Activated CD4-positive, alpha-beta T cell treated with anti-CD3 and anti-CD28 coated beads for 36 hours (primary cell): ENCODE data around the gene CCDC70. TPM values are rescaled to one million over a fixed set of nuclear protein-coding genes. Genes with fewer than 3 reads are reported as not detected.
"Not testable (repeated sequence)": the region's sequence is repeated elsewhere in the genome, so short reads cannot be mapped to it uniquely, and the experiment has no call there.

Experiments used
- ATAC-seq: fragments of 200-7000 bp; cut with Tn5 transposase; one replicate; pipeline ENCODE4 v1.10.0; 2021; ENCODE audit warnings: mild to moderate bottlenecking, moderate library complexity
- CTCF ChIA-PET: fragments of 350-600 bp; sonication (Branson Sonifier 250); formaldehyde crosslinking; loops from one replicate; lab custom pipeline; 2021; ENCODE audit warnings: antibody characterized with exemption; lab: Charles Lee
- POLR2A ChIA-PET: fragments of 350-600 bp; sonication (Branson Sonifier 250); formaldehyde crosslinking; loops from one replicate; lab custom pipeline; 2021; ENCODE audit warnings: antibody characterized with exemption, inconsistent platforms; lab: Charles Lee
- DNase-seq: peaks from one replicate; pipeline ENCODE4 v3.0.0-alpha.2; 2020
- H3K27ac Mint-ChIP-seq: one replicate; pipeline ENCODE4 v1.8.0; 2021; ENCODE audit warnings: mixed read lengths
- H3K27me3 Mint-ChIP-seq: one replicate; pipeline ENCODE4 v1.8.0; 2021; ENCODE audit warnings: mixed read lengths
- H3K36me3 Mint-ChIP-seq: one replicate; pipeline ENCODE4 v1.8.0; 2021; ENCODE audit warnings: low read depth, mixed read lengths
- H3K4me1 Mint-ChIP-seq: one replicate; pipeline ENCODE4 v1.8.0; 2021; ENCODE audit warnings: mixed read lengths
- H3K4me3 Mint-ChIP-seq: one replicate; pipeline ENCODE4 v1.8.0; 2021; ENCODE audit warnings: mild to moderate bottlenecking, moderate library complexity, mixed read lengths
- H3K9me3 Mint-ChIP-seq: one replicate; pipeline ENCODE4 v1.8.0; 2021; ENCODE audit warnings: low read depth, mixed read lengths
- intact Hi-C, 2 experiments: fragments of 100-400 bp; cut with DNase I in 1 of 2; cut with micrococcal nuclease in 1 of 2; formaldehyde crosslinking; loops; one replicate each; pipeline versions ENCODE4 v1.14.2 to v1.15.1; 2022 to 2024; cut with DNase I, micrococcal nuclease
- total RNA-seq, 2 experiments: library from RNA; stranded (reverse); gene quantifications; one replicate each; pipeline ENCODE4 v1.2.3, GENCODE V29; 2021

Gene CCDC70
- total RNA-seq, 2 experiments from 2014 or later = not detected

GRCh38 chr13:51905787-51906186, 44.0 kb downstream of the CCDC70 start:
- Mint-ChIP-seq H3K27ac (no peak overlapping the region), H3K4me3 (no peak overlapping the region), H3K27me3 (peaks cover 5% of the 10 kb centered on the region), H3K4me1 (peaks cover 28% of the 10 kb centered on the region), H3K9me3 (no peaks in the 10 kb centered on the region), H3K36me3 (no peaks in the 10 kb centered on the region)
- DNase-seq (no peak), ATAC-seq (no peak)
- POLR2A ChIA-PET = no interaction called here
- intact Hi-C loops = loop anchor here in 1 of 2 experiments (5.0 kb wide), 1 partner anchor 88 kb away; no protein-coding TSS in a partner anchor
- CTCF ChIA-PET = interaction anchor here (1.1 kb wide), 1 partner anchor 16 kb away, joined by 3 read pairs; no protein-coding TSS in a partner anchor

DNA sequence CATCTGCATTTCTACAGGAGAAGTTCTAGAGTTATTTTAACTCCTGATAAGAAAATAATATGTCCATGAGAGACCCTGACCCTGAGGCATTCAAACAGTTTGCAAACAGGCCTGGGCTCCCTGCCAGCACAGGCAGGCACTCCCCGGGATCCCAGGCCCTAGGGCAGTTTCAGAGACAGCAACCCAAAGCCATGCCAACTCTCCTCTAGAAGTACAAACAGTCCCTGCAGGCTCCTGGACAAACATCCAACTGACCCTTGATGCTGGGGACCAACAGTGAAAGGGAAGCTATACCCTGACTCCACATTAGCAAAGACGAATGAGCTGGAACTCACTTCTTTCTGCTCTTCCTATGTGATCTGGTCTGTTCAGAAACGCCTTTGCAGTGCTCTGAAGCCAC, 44.8 kb downstream of the CCDC70 start:
- DNase-seq = no peak
- ChIA-PET CTCF (interaction anchor here (0.6 to 1.6 kb wide), 2 partner anchors 11 to 540 kb away, joined by 3 to 6 read pairs; no protein-coding TSS in a partner anchor), POLR2A (no interaction called here)
- no peak for ATAC-seq
- intact Hi-C loops = loop anchor here in 1 of 2 experiments (5.0 kb wide), 1 partner anchor 89 kb away; no protein-coding TSS in a partner anchor
- Mint-ChIP-seq H3K4me1 (peaks cover 28% of the 10 kb centered on the region), H3K27me3 (peaks cover 4% of the 10 kb centered on the region), H3K27ac (no peak overlapping the region), H3K4me3 (no peak overlapping the region), H3K36me3 (no peaks in the 10 kb centered on the region), H3K9me3 (no peaks in the 10 kb centered on the region)

- Mint-ChIP-seq H3K9me3 (no peaks in the 10 kb centered on the region), H3K27ac (no peak overlapping the region), H3K4me1 (peaks cover 28% of the 10 kb centered on the region), H3K27me3 (peaks cover 4% of the 10 kb centered on the region), H3K4me3 (no peak overlapping the region), H3K36me3 (no peaks in the 10 kb centered on the region)
- intact Hi-C loops = loop anchor here in 1 of 2 experiments (5.0 kb wide), 1 partner anchor 90 kb away; no protein-coding TSS in a partner anchor
- DNase-seq (no peak), ATAC-seq (no peak)
- ChIA-PET POLR2A (no interaction called here), CTCF (interaction anchor here (0.6 to 1.6 kb wide), 2 partner anchors 11 to 540 kb away, joined by 3 to 6 read pairs; no protein-coding TSS in a partner anchor)
Observed at GRCh38 chr13:51907040-51907732, 45.4 kb downstream of the CCDC70 start.

- POLR2A ChIA-PET = interaction anchor here (0.7 kb wide), 1 partner anchor 445 kb away, joined by 3 read pairs; no protein-coding TSS in a partner anchor
- not testable (repeated sequence) for H3K27me3 Mint-ChIP-seq, H3K9me3 Mint-ChIP-seq, H3K36me3 Mint-ChIP-seq, DNase-seq, ATAC-seq
- Mint-ChIP-seq H3K4me1 (peaks cover 23% of the 10 kb centered on the region), H3K27ac (peak overlapping the region; percentile 11), H3K4me3 (peak overlapping the region; percentile 17)
- intact Hi-C loops = loop anchor here in 1 of 2 experiments (5.0 kb wide), 1 partner anchor 92 kb away; no protein-coding TSS in a partner anchor
- CTCF ChIA-PET = interaction anchor here (0.7 to 1.2 kb wide), 5 partner anchors 14 to 784 kb away, joined by 3 to 5 read pairs (median 3); partner anchors contain the start of gene TMEM272
Observed at GRCh38 chr13:51909265-51909664, 47.5 kb downstream of the CCDC70 start.

- Mint-ChIP-seq H3K27ac (no peak overlapping the region), H3K36me3 (no peaks in the 10 kb centered on the region), H3K4me1 (peaks cover 23% of the 10 kb centered on the region), H3K9me3 (no peaks in the 10 kb centered on the region), H3K4me3 (no peak overlapping the region), H3K27me3 (no peaks in the 10 kb centered on the region)
- ATAC-seq (no peak), DNase-seq (no peak)
- intact Hi-C loops = no loop called here
- ChIA-PET CTCF (interaction anchor here (0.9 kb wide), 1 partner anchor 18 kb away, joined by 3 read pairs; no protein-coding TSS in a partner anchor), POLR2A (interaction anchor here (0.7 kb wide), 1 partner anchor 9 kb away, joined by 3 read pairs; no protein-coding TSS in a partner anchor)
Observed at GRCh38 chr13:51910508-51910907, 48.7 kb downstream of the CCDC70 start.

GRCh38 chr13:51912091-51912490, 50.3 kb downstream of the CCDC70 start:
- ATAC-seq (no peak), DNase-seq (no peak)
- no peak overlapping the region for H3K27ac Mint-ChIP-seq
- peaks cover 23% of the 10 kb centered on the region for H3K4me1 Mint-ChIP-seq
- ChIA-PET CTCF (interaction anchor here (0.5 kb wide), 1 partner anchor 80 kb away, joined by 3 read pairs; no protein-coding TSS in a partner anchor), POLR2A (no interaction called here)
- H3K9me3 Mint-ChIP-seq = no peaks in the 10 kb centered on the region
- no peaks in the 10 kb centered on the region for H3K27me3 Mint-ChIP-seq
- no peaks in the 10 kb centered on the region for H3K36me3 Mint-ChIP-seq
- H3K4me3 Mint-ChIP-seq = no peak overlapping the region
- intact Hi-C loops = no loop called here

DNA sequence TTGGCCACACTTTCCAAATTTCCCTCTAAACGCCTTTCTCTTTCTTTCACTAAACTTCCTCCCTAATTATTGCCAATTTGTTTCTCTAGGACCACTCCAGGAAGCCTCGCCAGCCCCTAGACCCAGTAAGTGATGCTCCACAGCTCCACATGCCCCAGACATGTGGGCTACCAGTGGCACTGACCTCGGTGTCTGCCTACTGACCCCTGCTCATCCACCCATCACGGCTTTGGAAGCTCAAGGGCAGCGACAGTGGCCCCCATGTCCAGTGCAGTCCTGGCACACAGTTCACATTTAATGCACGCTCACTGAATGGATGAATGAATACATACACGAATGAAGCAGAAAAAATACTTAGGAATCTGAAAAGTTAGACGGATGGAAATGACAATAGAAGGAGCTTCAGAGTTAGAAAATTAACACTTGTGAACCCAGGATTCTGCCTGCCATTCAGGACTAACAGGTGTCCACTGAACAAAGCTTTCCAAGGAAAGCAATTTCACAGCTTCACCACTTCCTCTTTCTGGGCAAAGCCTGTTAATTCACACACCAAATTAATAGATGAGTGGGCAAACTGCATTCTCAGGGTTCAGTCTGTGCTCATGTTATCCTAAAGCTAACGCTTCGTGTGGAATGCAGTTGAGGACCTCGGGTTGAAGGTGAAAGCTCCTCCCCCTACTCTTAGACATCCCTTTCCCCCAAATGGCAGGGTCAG, 50.9 kb downstream of the CCDC70 start:
- no peak for ATAC-seq
- H3K36me3 Mint-ChIP-seq = no peaks in the 10 kb centered on the region
- H3K27ac Mint-ChIP-seq = no peak overlapping the region
- POLR2A ChIA-PET = no interaction called here
- H3K4me1 Mint-ChIP-seq = peaks cover 21% of the 10 kb centered on the region
- intact Hi-C loops = no loop called here
- no peaks in the 10 kb centered on the region for H3K9me3 Mint-ChIP-seq
- CTCF ChIA-PET = interaction anchor here (0.5 to 1.0 kb wide), 6 partner anchors 15 to 605 kb away, joined by 3 to 4 read pairs (median 3); no protein-coding TSS in a partner anchor
- H3K4me3 Mint-ChIP-seq = no peak overlapping the region
- H3K27me3 Mint-ChIP-seq = no peaks in the 10 kb centered on the region
- no peak for DNase-seq

- Mint-ChIP-seq H3K9me3 (no peaks in the 10 kb centered on the region), H3K27ac (no peak overlapping the region), H3K27me3 (no peaks in the 10 kb centered on the region), H3K4me3 (no peak overlapping the region), H3K36me3 (no peaks in the 10 kb centered on the region), H3K4me1 (peaks cover 17% of the 10 kb centered on the region)
- ChIA-PET POLR2A (no interaction called here), CTCF (interaction anchor here (0.5 to 1.5 kb wide), 6 partner anchors 12 to 788 kb away, joined by 3 to 6 read pairs (median 3); no protein-coding TSS in a partner anchor)
- intact Hi-C loops = no loop called here
- no peak for ATAC-seq
- DNase-seq = no peak
Observed at GRCh38 chr13:51913421-51914136, 51.8 kb downstream of the CCDC70 start.

- Mint-ChIP-seq H3K4me1 (peaks cover 13% of the 10 kb centered on the region), H3K27me3 (no peaks in the 10 kb centered on the region), H3K36me3 (no peaks in the 10 kb centered on the region), H3K4me3 (no peak overlapping the region), H3K9me3 (no peaks in the 10 kb centered on the region), H3K27ac (no peak overlapping the region)
- ChIA-PET POLR2A (no interaction called here), CTCF (interaction anchor here (0.5 to 1.5 kb wide), 3 partner anchors 12 to 789 kb away, joined by 3 to 6 read pairs (median 3); no protein-coding TSS in a partner anchor)
- no peak for ATAC-seq
- intact Hi-C loops = no loop called here
- no peak for DNase-seq
Observed at GRCh38 chr13:51914137-51914493, 52.3 kb downstream of the CCDC70 start.
